Endothelial cell of umbilical vein (primary cell): ENCODE measurements around the gene SAFB. TPM values are rescaled to one million over a fixed set of nuclear protein-coding genes. Genes with fewer than 3 reads are reported as not detected.

Experiments used
- BruUV-seq: library from RNA; stranded (reverse); fragments of 400-500 nt; replicated peaks from 2 replicates; lab custom pipeline; 2021; lab: Mats Ljungman, UMichigan
- CTCF ChIA-PET: fragments of 300-600, 350-600 bp; sonication (Branson Sonifier 250); formaldehyde crosslinking; loops from one replicate; lab custom pipeline; 2021; ENCODE audit warnings: antibody characterized with exemption, inconsistent platforms; lab: Charles Lee
- POLR2A ChIA-PET: fragments of 300-600, 350-600 bp; sonication (Branson Sonifier 250); formaldehyde crosslinking; loops from one replicate; lab custom pipeline; 2021; ENCODE audit warnings: antibody characterized with exemption, inconsistent platforms; lab: Charles Lee
- DNase-seq: peaks from one replicate; pipeline ENCODE4 v3.0.0-alpha.2; 2011; ENCODE audit warnings: low read depth, low spot score
- FAIRE-seq: peaks from 2 replicates; lab custom pipeline; 2011; peaks lifted over from hg19 to GRCh38; lab: Jason Lieb, UNC
- H2AFZ ChIP-seq: 2 replicates; pipeline ENCODE4 v1.6.0; 2012; ENCODE audit warnings: low read depth, low read length, control low read depth, inconsistent platforms
- H3K27ac ChIP-seq: 2 replicates; pipeline ENCODE4 v1.5.1; 2011; ENCODE audit warnings: low read depth, mild to moderate bottlenecking, control low read depth, low read length, moderate library complexity; ENCODE audit not compliant: insufficient read depth
- H3K27me3 ChIP-seq, 2 experiments: 2 replicates each; pipeline versions ENCODE4 v1.6.0 to v1.6.1; 2011; ENCODE audit warnings: low read length in 2 of 2, mixed read lengths in 1 of 2; ENCODE audit not compliant: control insufficient read depth in 2 of 2, insufficient read depth in 2 of 2
- H3K36me3 ChIP-seq, 2 experiments: 2 replicates in 1 of 2; 3 replicates in 1 of 2; pipeline ENCODE4 v1.5.1; 2011; ENCODE audit warnings: low read length in 2 of 2, mild to moderate bottlenecking in 1 of 2, moderate library complexity in 1 of 2; ENCODE audit not compliant: control insufficient read depth in 2 of 2, insufficient read depth in 2 of 2; ENCODE audit errors: extremely low read depth in 1 of 2
- H3K4me1 ChIP-seq: 3 replicates; pipeline ENCODE4 v1.5.1; 2011; ENCODE audit warnings: mild to moderate bottlenecking, low read length; ENCODE audit not compliant: control insufficient read depth, insufficient read depth; ENCODE audit errors: extremely low read depth
- H3K4me2 ChIP-seq: 2 replicates; pipeline ENCODE4 v1.6.1; 2011; ENCODE audit warnings: low read length, control low read depth, mixed read lengths; ENCODE audit not compliant: insufficient read depth
- H3K4me3 ChIP-seq, 3 experiments: fragments of 200-600 bp in 1 of 3; sonication (generic), shearing (Covaris generic) in 1 of 3; replicated peaks in 1 of 3; 2 replicates each; pipeline ENCODE4 v1.5.1; 2011 to 2016; ENCODE audit warnings: control low read depth in 3 of 3, low read length in 3 of 3, mild to moderate bottlenecking in 2 of 3, inconsistent platforms in 1 of 3, low read depth in 1 of 3, moderate library complexity in 1 of 3; ENCODE audit not compliant: insufficient read depth in 1 of 3
- H3K79me2 ChIP-seq: 2 replicates; pipeline ENCODE4 v1.6.0; 2012; ENCODE audit warnings: low read length, inconsistent platforms; ENCODE audit not compliant: control insufficient read depth, insufficient read depth
- H3K9ac ChIP-seq: replicated peaks from 2 replicates; pipeline ENCODE3; 2011; ENCODE audit warnings: low read length, control low read depth; ENCODE audit not compliant: insufficient read depth; ENCODE audit errors: extremely low read depth
- H3K9me1 ChIP-seq: replicated peaks from 3 replicates; pipeline ENCODE4 v1.6.0; 2011; ENCODE audit warnings: mild to moderate bottlenecking, low read length; ENCODE audit not compliant: control insufficient read depth, insufficient read depth; ENCODE audit errors: extremely low read depth
- H3K9me3 ChIP-seq: replicated peaks from 2 replicates; pipeline ENCODE4 v1.5.1; 2012; ENCODE audit warnings: low read length, inconsistent platforms; ENCODE audit not compliant: control insufficient read depth, insufficient read depth
- H4K20me1 ChIP-seq: replicated peaks from 2 replicates; pipeline ENCODE3; 2011; ENCODE audit warnings: mild to moderate bottlenecking, low read length; ENCODE audit not compliant: control insufficient read depth, insufficient read depth; ENCODE audit errors: extremely low read depth
- CTCF ChIP-seq, 2 donors: IDR thresholded peaks; 1 replicate in 1 of 2; 2 replicates in 1 of 2; pipeline ENCODE4 v1.5.1; 2011; ENCODE audit warnings: low read length in 2 of 2, mild to moderate bottlenecking in 2 of 2, moderate library complexity in 2 of 2, control low read depth in 1 of 2, inconsistent platforms in 1 of 2, low read depth in 1 of 2; ENCODE audit not compliant: insufficient read depth in 1 of 2; ENCODE audit errors: extremely low read depth in 1 of 2
- EZH2 ChIP-seq: IDR thresholded peaks from 2 replicates; pipeline ENCODE4 v1.6.1; 2012; ENCODE audit warnings: borderline replicate concordance, low read depth, mild to moderate bottlenecking, moderate library complexity, low read length, inconsistent platforms; ENCODE audit not compliant: severe bottlenecking
- FOS ChIP-seq: IDR thresholded peaks from 2 replicates; pipeline ENCODE4 v1.6.1; 2011; ENCODE audit warnings: mild to moderate bottlenecking, low read length, moderate library complexity, borderline replicate concordance; ENCODE audit not compliant: insufficient read depth
- GATA2 ChIP-seq: IDR thresholded peaks from 2 replicates; pipeline ENCODE4 v1.7.0; 2011; ENCODE audit warnings: low read depth, mild to moderate bottlenecking, moderate library complexity, mixed read lengths, low read length; ENCODE audit not compliant: insufficient read length, insufficient read depth
- JUN ChIP-seq: IDR thresholded peaks from 2 replicates; pipeline ENCODE4 v1.6.1; 2011; ENCODE audit warnings: borderline replicate concordance, low read depth; ENCODE audit not compliant: insufficient read length, insufficient read depth
- MAX ChIP-seq: IDR thresholded peaks from 2 replicates; pipeline ENCODE4 v1.6.1; 2011; ENCODE audit not compliant: insufficient read depth, insufficient read length
- MYC ChIP-seq: IDR thresholded peaks from one replicate; pipeline ENCODE4 v1.6.1; 2011; ENCODE audit warnings: mild to moderate bottlenecking, low read depth, low read length
- POLR2A ChIP-seq: IDR thresholded peaks from 2 replicates; pipeline ENCODE4 v1.6.1; 2012; ENCODE audit warnings: low read depth, mild to moderate bottlenecking, control low read depth, low read length
- POLR2AphosphoS5 ChIP-seq: IDR thresholded peaks from 2 replicates; pipeline ENCODE4 v1.6.1; 2012; ENCODE audit warnings: low read depth, mild to moderate bottlenecking, control low read depth, low read length, moderate library complexity; ENCODE audit not compliant: insufficient read depth
- dilution Hi-C: fragments of 300-500 bp; cut with MboI; formaldehyde crosslinking; loops from one replicate; pipeline ENCODE4 v1.15.0; 2019; ENCODE audit warnings: low sequenced_read_pairs; ENCODE audit not compliant: extremely low pct_ligation_motif_present
- intact Hi-C: fragments of 100-400 bp; cut with micrococcal nuclease; formaldehyde crosslinking; loops from one replicate; pipeline ENCODE4 v1.10.0; 2022
- polyA plus RNA-seq, 4 experiments: library from polyadenylated mRNA; depleted of rRNA in 3 of 4; stranded (reverse) in 3 of 4; unstranded in 1 of 4; fragments of >200 nt; gene quantifications; 2 replicates each; pipeline versions ENCODE4 v1.2.1 to v1.2.3, GENCODE V29; 2011 to 2012; ENCODE audit warnings: missing spikeins in 1 of 4
- total RNA-seq: library from RNA; stranded (reverse); gene quantifications from 2 replicates; pipeline ENCODE4 v1.2.3, GENCODE V29; 2021

SAFB gene
- total and polyA plus RNA-seq, 2 donors (not counting 3 experiments of a cell fraction or from before 2014, with no cell fraction given): 44.7 to 109 TPM

DNA sequence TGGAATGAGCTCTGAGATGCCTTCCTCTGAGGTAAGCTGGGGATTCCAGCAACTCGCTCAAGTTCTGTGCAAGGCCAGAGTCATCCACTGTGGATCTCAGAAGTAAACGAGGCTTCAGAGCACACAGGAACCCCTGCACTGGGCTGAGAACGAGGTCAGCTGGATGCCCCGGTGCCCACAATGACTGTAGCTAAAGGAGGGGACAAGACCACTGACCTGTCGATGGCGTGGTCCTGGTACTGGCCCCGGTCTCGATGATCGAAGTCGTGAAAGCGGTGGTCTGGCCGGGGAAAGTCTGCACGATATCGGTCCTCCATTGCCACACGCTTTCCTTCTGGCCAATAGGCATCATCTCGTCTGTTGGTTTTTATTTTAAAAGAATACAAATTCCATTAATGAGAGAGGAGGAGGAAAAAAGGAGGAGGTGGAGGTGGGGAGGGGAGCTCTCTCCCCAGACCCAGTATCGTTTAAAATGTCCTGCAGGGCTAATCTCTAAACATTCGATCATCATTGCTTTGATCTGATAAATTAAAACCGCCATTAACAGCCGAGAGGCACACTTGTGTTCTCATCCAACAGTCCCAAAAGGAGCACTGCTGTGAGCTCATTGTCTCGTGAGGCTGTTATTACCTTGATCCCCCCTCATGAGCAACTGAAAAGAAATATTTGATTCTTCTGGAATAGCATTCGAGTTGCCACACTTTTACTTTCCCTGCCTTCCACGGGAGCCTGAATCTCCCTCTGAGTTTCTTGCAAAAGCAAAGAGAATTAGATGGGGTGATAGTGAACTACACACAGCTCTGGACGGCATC is 30.1 kb upstream of the SAFB start:
- Histone ChIP-seq H3K9me1 (no peaks in the 10 kb centered on the region), H3K4me1 (no peaks in the 10 kb centered on the region), H3K9me3 (no peaks in the 10 kb centered on the region), H3K4me2 (no peak overlapping the region), H3K9ac (no peak overlapping the region), H4K20me1 (no peaks in the 10 kb centered on the region), H3K36me3 (peaks cover 30 to 72% of the 10 kb centered on the region in 2 experiments), H3K79me2 (peaks cover 2% of the 10 kb centered on the region), H3K27me3 (no peaks in the 10 kb centered on the region), H3K4me3 (no peak overlapping the region), H3K27ac (no peak overlapping the region), H2AFZ (no peak overlapping the region)
- no peak for FAIRE-seq
- dilution Hi-C loops (no loop called here), intact Hi-C loops (no loop called here)
- ChIA-PET CTCF (interaction anchor here (1.0 kb wide), 1 partner anchor 544 kb away, joined by 3 read pairs; no protein-coding TSS in a partner anchor), POLR2A (no interaction called here)
- no peak for TF ChIP-seq MAX
- no peak for TF ChIP-seq FOS
- no peak for TF ChIP-seq MYC
- no peak for TF ChIP-seq EZH2
- TF ChIP-seq POLR2A: no peak
- TF ChIP-seq CTCF (IDR thresholded peaks at IDR 0.05; ENCODE audit: extremely low read depth in 1 of 2, insufficient read depth in 1 of 2, low read depth in 1 of 2, low read length in 2 of 2): no peak
- no peak for TF ChIP-seq GATA2
- TF ChIP-seq POLR2AphosphoS5: no peak
- TF ChIP-seq JUN: no peak
- no peak for DNase-seq
- no TSS peak for BruUV-seq
